HepG2 (cell line): ENCODE data around the gene JAZF1. TPM values are rescaled to one million over a fixed set of nuclear protein-coding genes. Genes with fewer than 3 reads are reported as not detected.

Experiments used
- ATAD3A ChIP-seq: sonication (generic); formaldehyde crosslinking; IDR thresholded peaks from 2 replicates; pipeline ENCODE4 v1.4.0; 2020; ENCODE audit warnings: missing genetic modification reagents
- ONECUT2 ChIP-seq: sonication (generic); formaldehyde crosslinking; IDR thresholded peaks from 2 replicates; pipeline ENCODE4 v1.4.0; 2020; ENCODE audit warnings: missing genetic modification reagents
- RARA ChIP-seq: IDR thresholded peaks from 2 replicates; pipeline ENCODE4 v1.6.1; 2016; ENCODE audit warnings: missing genetic modification reagents, missing compliant biosample characterization
- ZNF10 ChIP-seq: sonication (generic); formaldehyde crosslinking; IDR thresholded peaks from 2 replicates; pipeline ENCODE4 v1.4.0; 2020; ENCODE audit warnings: mild to moderate bottlenecking, low read depth, missing genetic modification reagents, borderline replicate concordance
- ZNF282 ChIP-seq: fragments of 450-650 bp; IDR thresholded peaks from 2 replicates; pipeline ENCODE4 v1.6.1; 2018; ENCODE audit not compliant: partially characterized antibody
- ZNF484 ChIP-seq: sonication (generic); formaldehyde crosslinking; IDR thresholded peaks from 2 replicates; pipeline ENCODE4 v1.5.1; 2020; ENCODE audit warnings: mild to moderate bottlenecking, low read depth, missing genetic modification reagents, borderline replicate concordance
- ZNF510 ChIP-seq: sonication (generic); formaldehyde crosslinking; IDR thresholded peaks from 2 replicates; pipeline ENCODE4 v1.4.0; 2020; ENCODE audit warnings: low read depth, mild to moderate bottlenecking, missing genetic modification reagents
- polyA plus RNA-seq, 8 experiments: library from polyadenylated mRNA; depleted of rRNA in 3 of 8; stranded (reverse) in 7 of 8; unstranded in 1 of 8; fragments of >200 nt; fragmentation: Illumina TruSeq in 4 of 8; extraction: Trizol in 4 of 8; gene quantifications; 2 replicates each; pipeline versions ENCODE4 v1.2.1 to v1.2.3, GENCODE V29; 2011 to 2016; ENCODE audit warnings: low read depth in 4 of 8, missing spikeins in 1 of 8, mixed read lengths in 1 of 8; ENCODE audit not compliant: insufficient read depth in 1 of 8
- total RNA-seq, 5 experiments: library from RNA; depleted of rRNA; stranded (reverse); fragments of >200 nt; fragmentation: Illumina TruSeq; extraction: Trizol; gene quantifications; 2 replicates each; pipeline ENCODE4 v1.2.3, GENCODE V29; 2016; ENCODE audit warnings: low read depth in 1 of 5
- TF ChIP-seq, protein P1 (sequence below), 2 experiments: sonication (generic) in 1 of 2; formaldehyde crosslinking in 1 of 2; IDR thresholded peaks; 2 replicates each; pipeline versions ENCODE4 v1.5.1 to v1.6.1; 2011 to 2020; ENCODE audit warnings: borderline replicate concordance in 1 of 2, low read depth in 1 of 2, low read length in 1 of 2, mild to moderate bottlenecking in 1 of 2, missing genetic modification reagents in 1 of 2, moderate library complexity in 1 of 2
- TF ChIP-seq, protein P2 (sequence below): sonication (generic); formaldehyde crosslinking; IDR thresholded peaks from 2 replicates; pipeline ENCODE4 v1.8.0; 2022; ENCODE audit warnings: missing genetic modification reagents, mild to moderate bottlenecking, borderline replicate concordance

Gene JAZF1
- total and polyA plus RNA-seq, 2 of the 13 experiments (the other 11 are each of a cell fraction or from before 2014, with no cell fraction given) = not detected

DNA sequence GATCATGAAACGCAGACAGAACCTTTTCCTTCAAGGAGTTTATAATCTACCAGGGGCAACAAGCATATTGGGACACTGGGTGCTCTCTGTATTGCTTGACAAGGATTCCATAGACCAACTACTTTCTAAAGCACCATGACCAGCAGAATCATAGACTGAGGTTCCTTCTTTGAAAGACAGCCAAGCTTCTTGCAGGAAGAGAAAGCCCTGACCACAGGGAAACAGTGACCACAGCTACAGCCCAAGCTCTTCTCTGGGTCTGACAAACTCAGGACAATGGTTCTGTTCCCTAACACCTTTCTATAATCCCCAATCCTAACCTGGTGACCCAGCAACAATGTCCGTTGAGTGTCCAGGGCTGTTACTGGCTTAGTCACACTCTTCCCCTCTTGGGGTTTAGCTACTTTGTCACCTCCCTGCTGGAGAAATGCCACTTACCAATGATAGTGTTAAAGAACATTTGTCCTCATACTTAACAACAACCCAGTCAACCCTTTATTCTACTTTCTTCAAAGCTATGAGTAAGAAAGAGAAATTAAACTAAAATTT, 155.7 kb downstream of the JAZF1 start (continued):
- TF ChIP-seq, protein P1, sequence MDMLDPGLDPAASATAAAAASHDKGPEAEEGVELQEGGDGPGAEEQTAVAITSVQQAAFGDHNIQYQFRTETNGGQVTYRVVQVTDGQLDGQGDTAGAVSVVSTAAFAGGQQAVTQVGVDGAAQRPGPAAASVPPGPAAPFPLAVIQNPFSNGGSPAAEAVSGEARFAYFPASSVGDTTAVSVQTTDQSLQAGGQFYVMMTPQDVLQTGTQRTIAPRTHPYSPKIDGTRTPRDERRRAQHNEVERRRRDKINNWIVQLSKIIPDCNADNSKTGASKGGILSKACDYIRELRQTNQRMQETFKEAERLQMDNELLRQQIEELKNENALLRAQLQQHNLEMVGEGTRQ (IDR thresholded peaks at IDR 0.05; ENCODE audit: low read depth, low read length) = no peak
- TF ChIP-seq, protein P1 (CRISPR knock-in tag; IDR thresholded peaks at IDR 0.05; ENCODE audit: borderline replicate concordance) = no peak
- no peak for TF ChIP-seq ATAD3A (CRISPR knock-in tag)
- TF ChIP-seq ONECUT2 (CRISPR knock-in tag) = no peak
- no peak for TF ChIP-seq ZNF510 (CRISPR knock-in tag)
- TF ChIP-seq ZNF10 (CRISPR knock-in tag) = no peak
- no peak for TF ChIP-seq ZNF282
- TF ChIP-seq, protein P2, sequence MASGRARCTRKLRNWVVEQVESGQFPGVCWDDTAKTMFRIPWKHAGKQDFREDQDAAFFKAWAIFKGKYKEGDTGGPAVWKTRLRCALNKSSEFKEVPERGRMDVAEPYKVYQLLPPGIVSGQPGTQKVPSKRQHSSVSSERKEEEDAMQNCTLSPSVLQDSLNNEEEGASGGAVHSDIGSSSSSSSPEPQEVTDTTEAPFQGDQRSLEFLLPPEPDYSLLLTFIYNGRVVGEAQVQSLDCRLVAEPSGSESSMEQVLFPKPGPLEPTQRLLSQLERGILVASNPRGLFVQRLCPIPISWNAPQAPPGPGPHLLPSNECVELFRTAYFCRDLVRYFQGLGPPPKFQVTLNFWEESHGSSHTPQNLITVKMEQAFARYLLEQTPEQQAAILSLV (CRISPR knock-in tag) = no peak
- no peak for TF ChIP-seq ZNF484
- TF ChIP-seq RARA (CRISPR knock-in tag) = no peak
